Measurements from ENCODE around the gene TTC17.
"Not testable (repeated sequence)": the region's sequence is repeated elsewhere in the genome, so short reads cannot be mapped to it uniquely, and the experiment has no call there.

- TF ChIP-seq EZH2phosphoT487 (conservative IDR thresholded peaks at IDR 0.05; ENCODE audit: low read length); CTCF (IDR thresholded peaks at IDR 0.05; ENCODE audit: insufficient read depth, low read length, poor library complexity, severe bottlenecking): not testable (repeated sequence)
Observed at GRCh38 chr11:43401811-43402210, 43.1 kb downstream of the TTC17 start.

Data from SU-DHL-6 (cell line).